Bone marrow (tissue), 2 donors: Measurements from ENCODE around the gene PHF21A.
"Not testable (repeated sequence)": the region's sequence is repeated elsewhere in the genome, so short reads cannot be mapped to it uniquely, and the experiment has no call there.

Source experiments
- DNase-seq, 2 donors: peaks; one replicate each; lab custom pipeline; 2025; lab: John Stamatoyannopoulos, UW

PHF21A gene

GRCh38 chr11:46120346-46121300 lies 631 bp downstream of the PHF21A start:
- peak in 1 of 2 donors; percentile 56 for DNase-seq

GRCh38 chr11:46119352-46120216 lies 1.7 kb downstream of the PHF21A start:
- peak; percentile 49 to 55 for DNase-seq

GRCh38 chr11:46118702-46119351 lies 2.4 kb downstream of the PHF21A start:
- DNase-seq, result no peak

- DNase-seq, result no peak
These were observed 3.4 kb downstream of the PHF21A start for GRCh38 chr11:46117842-46118241.

- not testable (repeated sequence) for DNase-seq
These were observed 4.6 kb downstream of the PHF21A start for GRCh38 chr11:46116712-46117037.

- no peak for DNase-seq
These were observed 5.1 kb downstream of the PHF21A start for GRCh38 chr11:46116007-46116711.

GRCh38 chr11:46114961-46115360 lies 6.3 kb downstream of the PHF21A start:
- no peak for DNase-seq

GRCh38 chr11:46114378-46114777 lies 6.9 kb downstream of the PHF21A start:
- no peak for DNase-seq

- DNase-seq, result peak in 1 of 2 donors; percentile 73
These were observed 8.2 kb downstream of the PHF21A start for GRCh38 chr11:46112961-46113607.

GRCh38 chr11:46108751-46109150 lies 12.5 kb downstream of the PHF21A start:
- no peak for DNase-seq

GRCh38 chr11:46107780-46108179 lies 13.5 kb downstream of the PHF21A start:
- no peak for DNase-seq

- no peak for DNase-seq
These were observed 13.9 kb downstream of the PHF21A start for GRCh38 chr11:46107408-46107718.

- no peak for DNase-seq
These were observed 14.5 kb downstream of the PHF21A start for GRCh38 chr11:46106530-46107407.

GRCh38 chr11:46105926-46106325 lies 15.3 kb downstream of the PHF21A start:
- DNase-seq, result no peak

GRCh38 chr11:46105134-46105628 lies 16.1 kb downstream of the PHF21A start:
- DNase-seq, result no peak

- DNase-seq, result no peak
These were observed 18.4 kb downstream of the PHF21A start for GRCh38 chr11:46102843-46103242.

- DNase-seq, result no peak
These were observed 20.6 kb downstream of the PHF21A start for GRCh38 chr11:46100670-46101069.

GRCh38 chr11:46099963-46100316 lies 21.3 kb downstream of the PHF21A start:
- DNase-seq, result peak in 1 of 2 donors; percentile 33

- DNase-seq, result no peak
These were observed 30.9 kb downstream of the PHF21A start for GRCh38 chr11:46090375-46090774.

- no peak for DNase-seq
These were observed 41.6 kb downstream of the PHF21A start for GRCh38 chr11:46079662-46080061.
